Lower leg skin (tissue), 4 donors: ENCODE results near the gene STK38. TPM values are rescaled to one million over a fixed set of nuclear protein-coding genes. Genes with fewer than 3 reads are reported as not detected.

Experiments used
- DNase-seq, 2 donors: peaks; one replicate each; pipeline ENCODE4 v3.0.0-alpha.2; 2019; ENCODE audit warnings: low spot score in 2 of 2
- H3K4me3 ChIP-seq: fragments of 200-600 bp; sonication (generic); 2 replicates; pipeline ENCODE4 v1.5.1; 2017; ENCODE audit warnings: mild to moderate bottlenecking, low read depth; ENCODE audit not compliant: poor library complexity, severe bottlenecking
- CTCF ChIP-seq, 3 donors: fragments of 450-650 bp; IDR thresholded peaks; one replicate each; pipeline ENCODE4 v1.5.1; 2016; ENCODE audit warnings: antibody characterized with exemption in 3 of 3, mild to moderate bottlenecking in 3 of 3, moderate library complexity in 2 of 3
- POLR2A ChIP-seq, 2 donors: fragments of 450-650 bp; IDR thresholded peaks; one replicate each; pipeline ENCODE4 v1.6.1; 2016 to 2017; ENCODE audit warnings: antibody characterized with exemption in 2 of 2, mild to moderate bottlenecking in 1 of 2, moderate library complexity in 1 of 2
- WGBS, 2 donors: methylation state at CpG; one replicate each; pipeline ENCODE4 v1.1.5; 2018; 5-methylcytosine and 5-hydroxymethylcytosine counted together
- intact Hi-C: fragments of 100-400 bp; cut with DNase I; formaldehyde crosslinking; loops from one replicate; pipeline ENCODE4 v1.15.0; 2023; ENCODE audit warnings: low total_unique reads
- total RNA-seq, 4 donors: library from RNA; depleted of rRNA; stranded (reverse); fragments of >200 nt; gene quantifications; one replicate each; pipeline ENCODE4 v1.1.0, GENCODE V29; 2016

STK38 gene
- 10 to 100 TPM; 27.1 to 37.4 (median 30.6) TPM for total RNA-seq

GRCh38 chr6:36546920-36547645 lies at the start of gene STK38:
Gene STK38, minus strand, starts transcription at chr6:36547479. Its CDS starts 7,277 bp downstream, at chr6:36540202.
- WGBS, 2 donors, result 0 to 2% methylated on average over 31 to 51 of the region's 51 CpGs
- peak; percentile 89 to 98 for DNase-seq
- no peak for TF ChIP-seq CTCF (IDR thresholded peaks at IDR 0.05)
- peak in 1 of 2 donors; percentile 94 for TF ChIP-seq POLR2A (IDR thresholded peaks at IDR 0.05)
- peak within 1 kb of the TSS; percentile 96 for H3K4me3 ChIP-seq
- intact Hi-C loops, result loop anchor here (10.0 kb wide), 1 partner anchor 102 kb away; the partner anchor contains the start of genes KCTD20 and PXT1

GRCh38 chr6:36596356-36596755 lies 49.1 kb upstream of the STK38 start:
- intact Hi-C loops, result loop anchor here (10.0 kb wide), 1 partner anchor 152 kb away; the partner anchor contains the start of genes KCTD20 and PXT1
- WGBS, 2 donors, result 0 to 1% methylated on average over 5 of the region's 5 CpGs
- peak overlapping the region; percentile 63 for H3K4me3 ChIP-seq
- DNase-seq, result peak in 1 of 2 donors; percentile 13
- TF ChIP-seq CTCF (IDR thresholded peaks at IDR 0.05) (no peak), POLR2A (IDR thresholded peaks at IDR 0.05) (no peak)

GRCh38 chr6:36594816-36595643 lies 47.8 kb upstream of the STK38 start:
- no peak for TF ChIP-seq CTCF (IDR thresholded peaks at IDR 0.05)
- no peak for TF ChIP-seq POLR2A (IDR thresholded peaks at IDR 0.05)
- WGBS, 2 donors, result 0% methylated on average over 15 of the region's 15 CpGs
- peak; percentile 59 to 87 for DNase-seq
- intact Hi-C loops, result loop anchor here (10.0 kb wide), 1 partner anchor 150 kb away; the partner anchor contains the start of genes KCTD20 and PXT1
- peak overlapping the region; percentile 63 for H3K4me3 ChIP-seq

- intact Hi-C loops, result loop anchor here (10.0 kb wide), 1 partner anchor 149 kb away; the partner anchor contains the start of genes KCTD20 and PXT1
- WGBS, 2 donors, result 0 to 1% methylated on average over 49 to 58 of the region's 58 CpGs
These were observed 46.9 kb upstream of the STK38 start, which contains the start of gene SRSF3 for GRCh38 chr6:36594029-36594815. Gene SRSF3, plus strand, starts transcription at chr6:36594362. Its CDS starts 2,401 bp downstream, at chr6:36596763.

More at GRCh38 chr6:36594029-36594815, 46.9 kb upstream of the STK38 start, which contains the start of gene SRSF3:
- peak within 1 kb of the TSS; percentile 63 for H3K4me3 ChIP-seq
- peak; percentile 97 to 98 for DNase-seq
- TF ChIP-seq CTCF (IDR thresholded peaks at IDR 0.05) (peak in 1 of 3 donors; percentile 50), POLR2A (IDR thresholded peaks at IDR 0.05) (peak in 1 of 2 donors; percentile 99)
